Sciatic nerve (tissue), 2 donors: ENCODE measurements around the gene RILPL2. TPM values are rescaled to one million over a fixed set of nuclear protein-coding genes. Genes with fewer than 3 reads are reported as not detected.
"Not testable (repeated sequence)": the region's sequence is repeated elsewhere in the genome, so short reads cannot be mapped to it uniquely, and the experiment has no call there.

Experiments
- ATAC-seq: fragments of 200-7000 bp; cut with Tn5 transposase; one replicate; pipeline ENCODE4 v1.9.1; 2020; ENCODE audit warnings: mild to moderate bottlenecking, moderate library complexity
- DNase-seq: peaks from one replicate; pipeline ENCODE4 v3.0.0-alpha.2; 2020; ENCODE audit warnings: low spot score
- intact Hi-C: fragments of 100-400 bp; cut with DNase I; formaldehyde crosslinking; loops from one replicate; pipeline ENCODE4 v1.14.2; 2022
- total RNA-seq: library from RNA; stranded (reverse); fragmentation: NEBNext Ultra II Directional; extraction: Animal tissue kit (Norgen Biotek cat#: 25700); gene quantifications from one replicate; pipeline ENCODE4 v1.2.1, GENCODE V29; 2021
- donor health status: DM: no; HTN: no; CAD: no.
- donor health status: DM: no; HTN: no; CAD: no.

The RILPL2 gene
- total RNA-seq, 1 donor from 2014 or later: 5.3 TPM

GRCh38 chr12:123388951-123389559 lies 47.4 kb downstream of the RILPL2 start:
- ATAC-seq: no peak
- intact Hi-C loops: no loop called here
- no peak for DNase-seq

- intact Hi-C loops: no loop called here
- ATAC-seq (peak; percentile 48), DNase-seq (peak; percentile 87)
Measured at GRCh38 chr12:123388177-123388950, 48.1 kb downstream of the RILPL2 start.

DNA sequence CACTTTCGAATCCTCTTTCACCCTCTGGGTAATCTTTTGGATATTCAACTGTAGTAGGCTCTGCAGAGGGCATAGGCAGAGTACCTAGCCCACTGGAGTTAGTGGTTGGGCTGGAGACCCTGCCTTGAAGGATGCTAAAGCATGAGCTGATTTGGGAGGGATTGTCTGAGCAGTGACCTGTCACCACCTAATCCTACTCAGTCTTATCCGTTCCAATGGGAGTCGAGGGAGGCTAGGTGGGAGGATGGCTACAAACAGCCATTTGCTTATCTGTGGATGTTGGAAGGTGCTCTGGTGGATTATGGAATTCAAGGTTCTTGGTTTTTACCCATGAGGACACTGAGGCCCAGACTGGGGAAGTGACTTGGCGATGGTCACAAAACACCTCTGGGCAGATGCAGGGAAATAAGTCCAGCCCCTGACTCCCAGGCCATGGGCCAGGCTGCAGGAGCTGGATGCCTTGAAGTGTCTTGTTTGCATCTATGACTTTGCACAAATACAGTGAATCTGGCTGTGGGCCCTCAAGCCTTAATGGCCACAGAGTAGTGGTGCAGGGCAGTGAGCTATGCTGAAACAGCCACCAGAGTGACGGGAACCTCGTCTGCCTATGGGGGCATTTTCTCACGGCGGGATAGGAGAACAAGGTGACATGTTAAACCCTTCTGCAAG lies 48.8 kb downstream of the RILPL2 start:
- intact Hi-C loops: no loop called here
- ATAC-seq (no peak), DNase-seq (no peak)

DNA sequence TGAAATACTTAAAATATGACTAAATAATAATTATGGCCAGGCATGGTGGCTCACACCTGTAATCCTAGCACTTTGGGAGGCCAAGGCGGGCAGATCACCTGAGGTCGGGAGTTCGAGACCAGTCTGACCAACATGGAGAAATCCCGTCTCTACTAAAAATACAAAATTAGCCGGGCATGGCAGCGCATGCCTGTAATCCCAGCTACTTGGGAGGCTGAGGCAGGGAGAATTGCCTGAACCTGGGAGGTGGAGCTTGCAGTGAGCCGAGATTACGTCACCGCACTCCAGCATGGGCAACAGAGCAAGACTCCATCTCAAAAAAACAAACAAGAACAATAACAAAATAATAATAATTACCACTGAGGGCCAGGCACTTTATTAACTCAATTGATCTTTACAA lies 50.9 kb downstream of the RILPL2 start:
- ATAC-seq, DNase-seq, intact Hi-C loops: not testable (repeated sequence)

DNA sequence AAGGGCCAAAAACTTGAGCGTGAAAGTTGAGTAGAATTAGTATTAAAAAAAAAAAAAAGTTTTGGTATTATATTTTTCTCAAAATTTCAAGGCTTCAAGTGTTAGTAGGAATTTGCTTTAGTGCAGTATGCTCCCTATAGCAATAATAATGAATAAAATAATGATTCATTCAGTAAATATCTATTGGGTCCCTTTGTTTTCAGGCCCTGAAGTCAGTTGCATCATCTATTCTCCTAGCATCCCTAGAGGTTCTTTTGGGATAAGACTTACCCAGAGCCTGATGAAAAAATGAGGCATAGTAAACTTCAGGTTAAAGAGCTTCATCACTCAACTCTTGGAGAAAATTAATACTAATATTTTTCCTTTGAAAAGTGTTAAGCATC lies 51.5 kb downstream of the RILPL2 start:
- intact Hi-C loops: no loop called here
- DNase-seq (no peak), ATAC-seq (no peak)

GRCh38 chr12:123384318-123384993 lies 52.0 kb downstream of the RILPL2 start:
- intact Hi-C loops: no loop called here
- ATAC-seq (no peak), DNase-seq (peak; percentile 65)

DNA sequence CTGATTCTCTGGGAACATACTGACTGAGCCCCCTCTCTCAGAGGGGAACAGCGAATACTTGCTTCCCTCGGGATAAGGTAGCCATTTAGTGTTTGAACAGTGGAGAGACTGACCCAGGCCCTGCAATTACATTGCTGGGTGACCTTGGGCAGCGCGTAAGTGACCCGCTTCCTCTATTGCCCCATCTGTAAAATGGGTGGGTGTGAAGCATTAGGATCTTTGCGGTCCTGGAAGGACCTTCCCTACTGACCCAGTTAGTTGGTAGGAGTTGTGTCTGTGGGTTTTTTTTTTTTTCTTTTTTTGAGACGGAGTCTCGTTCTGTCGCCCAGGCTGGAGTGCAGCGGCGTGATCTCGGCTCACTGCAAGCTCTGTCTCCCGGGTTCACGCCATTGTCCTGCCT lies 53.8 kb downstream of the RILPL2 start:
- DNase-seq: no peak
- intact Hi-C loops: no loop called here
- ATAC-seq: no peak

GRCh38 chr12:123379391-123379790 lies 57.1 kb downstream of the RILPL2 start:
- no peak for DNase-seq
- intact Hi-C loops: no loop called here
- ATAC-seq: no peak

- intact Hi-C loops, ATAC-seq, DNase-seq: not testable (repeated sequence)
Measured at GRCh38 chr12:123372415-123372814, 64.1 kb downstream of the RILPL2 start.

DNA sequence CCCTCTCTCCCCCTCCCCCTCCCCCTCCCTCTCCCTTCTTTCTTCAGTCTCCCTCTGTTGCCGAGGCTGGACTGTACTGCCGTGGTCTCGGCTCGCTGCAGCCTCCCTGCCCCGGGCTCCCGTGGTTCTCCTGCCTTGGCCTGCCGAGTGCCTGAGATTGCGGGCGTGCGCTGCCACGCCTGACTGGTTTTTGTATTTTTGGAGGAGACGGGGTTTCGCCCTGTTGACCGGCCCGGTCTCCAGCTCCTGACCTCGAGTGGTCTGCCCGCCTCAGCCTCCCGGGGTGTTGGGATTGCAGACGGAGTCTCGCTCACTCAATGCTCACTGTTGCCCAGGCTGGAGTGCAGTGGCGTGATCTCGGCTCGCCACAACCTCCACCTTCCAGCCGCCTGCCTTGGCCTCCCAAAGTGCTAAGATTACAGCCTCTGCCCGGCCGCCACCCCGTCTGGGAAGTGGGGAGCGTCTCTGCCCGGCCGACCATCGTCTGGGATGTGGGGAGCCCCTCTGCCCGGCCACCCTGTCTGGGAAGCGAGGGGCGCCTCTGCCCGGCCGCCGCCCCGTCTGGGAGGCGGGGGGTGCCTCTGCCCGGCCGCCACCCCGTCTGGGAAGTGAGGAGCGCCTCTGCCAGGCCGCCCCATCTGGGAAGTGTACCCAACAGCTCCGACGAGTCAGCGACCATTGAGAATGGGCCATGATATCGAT lies 64.7 kb downstream of the RILPL2 start:
- ATAC-seq, intact Hi-C loops, DNase-seq: not testable (repeated sequence)

- intact Hi-C loops: no loop called here
- DNase-seq (peak; percentile 25), ATAC-seq (no peak)
Measured at GRCh38 chr12:123369229-123369628, 67.3 kb downstream of the RILPL2 start.

- DNase-seq: peak; percentile 21
- intact Hi-C loops, ATAC-seq: not testable (repeated sequence)
Measured at GRCh38 chr12:123368431-123368830, 68.1 kb downstream of the RILPL2 start.

DNA sequence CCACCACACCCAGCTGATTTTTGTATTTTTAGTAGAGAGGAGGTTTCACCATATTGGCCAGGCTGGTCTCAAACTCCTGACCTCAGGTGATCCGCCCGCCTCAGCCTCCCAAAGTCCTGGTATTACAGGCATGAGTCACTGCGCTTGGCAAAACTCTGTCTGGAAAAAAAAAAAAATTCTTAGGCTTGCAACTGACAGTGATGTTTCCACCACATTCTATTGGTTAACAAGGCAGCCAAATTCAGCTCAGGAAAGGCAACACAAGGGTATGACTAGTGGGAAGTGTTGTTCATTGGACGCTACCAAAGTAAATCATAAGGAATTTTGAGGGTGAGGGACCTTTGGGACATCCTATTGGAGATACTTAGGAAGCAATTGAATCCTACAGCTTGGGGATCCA lies 69.0 kb downstream of the RILPL2 start:
- ATAC-seq (no peak), DNase-seq (no peak)
- intact Hi-C loops: no loop called here

Other genes with a start within 250 kb of the RILPL2 start
- 22.9 TPM for gene MPHOSPH9, start 203.5 kb downstream of the RILPL2 start, total RNA-seq
- 10.3 TPM for gene MTRFR, start 203.2 kb downstream of the RILPL2 start, total RNA-seq
- 80.8 TPM for gene CDK2AP1, start 164.8 kb downstream of the RILPL2 start, total RNA-seq
- 32.3 TPM for gene SBNO1, start 71.8 kb downstream of the RILPL2 start, total RNA-seq
- 41.5 TPM for gene KMT5A, start 52.6 kb downstream of the RILPL2 start, total RNA-seq
- gene SNRNP35, start 21.5 kb upstream of the RILPL2 start, total RNA-seq: 26.9 TPM
- gene RILPL1, start 97.0 kb upstream of the RILPL2 start, total RNA-seq: 24.7 TPM
- gene TMED2, start 147.9 kb upstream of the RILPL2 start, total RNA-seq: 127 TPM
- 22.6 TPM for gene DDX55, start 165.4 kb upstream of the RILPL2 start, total RNA-seq
- 37.1 TPM for gene EIF2B1, start 197.0 kb upstream of the RILPL2 start, total RNA-seq
- gene GTF2H3, start 197.1 kb upstream of the RILPL2 start, total RNA-seq: 20.4 TPM
- gene TCTN2, start 234.4 kb upstream of the RILPL2 start, total RNA-seq: 14.0 TPM